HG03439 (cell line): ENCODE results near the gene MYBPC1.
"Not testable (repeated sequence)": the region's sequence is repeated elsewhere in the genome, so short reads cannot be mapped to it uniquely, and the experiment has no call there.

Experiments used
- ATAC-seq: cut with Tn5 transposase; IDR thresholded peaks from one replicate; pipeline ENCODE4 v1.9.1; 2021; ENCODE audit warnings: mild to moderate bottlenecking, moderate library complexity; ENCODE audit not compliant: unreplicated experiment

The MYBPC1 gene

GRCh38 chr12:101729842-101730241 lies 135.1 kb downstream of the MYBPC1 start:
- no peak for ATAC-seq

- ATAC-seq = no peak
Measured at GRCh38 chr12:101732318-101732717, 137.5 kb downstream of the MYBPC1 start.

- no peak for ATAC-seq
Measured at GRCh38 chr12:101733166-101733565, 138.4 kb downstream of the MYBPC1 start.

GRCh38 chr12:101734482-101734881 lies 139.7 kb downstream of the MYBPC1 start:
- not testable (repeated sequence) for ATAC-seq
